DOHH2 (cell line): ENCODE data around the gene LYRM4.

Source experiments
- EZH2phosphoT487 ChIP-seq: fragments of 200-600 bp; sonication (generic); IDR thresholded peaks from 2 replicates; pipeline ENCODE4 v1.6.1; 2017; ENCODE audit warnings: borderline replicate concordance, mild to moderate bottlenecking, antibody characterized with exemption, low read length, moderate library complexity, mixed read lengths
- TF ChIP-seq, protein P1 (sequence below): fragments of 200-600 bp; sonication (generic); IDR thresholded peaks from one replicate; pipeline ENCODE4 v1.5.1; 2014; ENCODE audit warnings: antibody characterized with exemption, mild to moderate bottlenecking, low read depth, low read length; ENCODE audit not compliant: poor library complexity, severe bottlenecking

DNA sequence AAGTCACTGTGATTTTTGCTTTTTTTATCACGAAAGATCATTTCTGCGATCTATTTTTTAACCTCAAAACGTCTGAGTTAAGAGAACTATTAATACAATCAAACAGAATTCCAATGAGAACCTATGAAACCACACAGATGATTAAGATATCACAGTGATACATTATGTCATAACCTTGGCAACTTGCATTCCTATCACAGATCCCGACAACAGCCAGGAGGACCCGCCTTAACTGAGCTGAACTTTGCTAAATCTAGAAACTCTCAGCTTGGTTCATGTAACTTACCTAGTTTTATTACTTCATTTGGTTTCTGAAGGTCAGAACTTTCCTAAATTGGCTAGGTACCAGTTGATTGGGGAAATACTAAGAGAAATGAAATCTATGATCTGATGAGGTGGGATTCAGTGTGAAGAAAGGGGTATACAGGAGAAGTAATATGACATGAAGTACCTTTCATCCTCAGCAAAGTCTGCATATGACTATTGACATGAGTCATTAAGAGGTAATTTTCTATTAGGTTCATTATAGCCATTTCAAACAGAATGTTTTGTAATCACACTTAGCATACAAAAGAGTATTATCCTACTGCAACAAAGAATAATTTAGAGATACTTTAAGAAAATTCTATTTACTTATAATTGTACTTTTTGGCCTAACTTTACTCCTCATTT, 11.2 kb downstream of the LYRM4 start:
- TF ChIP-seq, protein P1, sequence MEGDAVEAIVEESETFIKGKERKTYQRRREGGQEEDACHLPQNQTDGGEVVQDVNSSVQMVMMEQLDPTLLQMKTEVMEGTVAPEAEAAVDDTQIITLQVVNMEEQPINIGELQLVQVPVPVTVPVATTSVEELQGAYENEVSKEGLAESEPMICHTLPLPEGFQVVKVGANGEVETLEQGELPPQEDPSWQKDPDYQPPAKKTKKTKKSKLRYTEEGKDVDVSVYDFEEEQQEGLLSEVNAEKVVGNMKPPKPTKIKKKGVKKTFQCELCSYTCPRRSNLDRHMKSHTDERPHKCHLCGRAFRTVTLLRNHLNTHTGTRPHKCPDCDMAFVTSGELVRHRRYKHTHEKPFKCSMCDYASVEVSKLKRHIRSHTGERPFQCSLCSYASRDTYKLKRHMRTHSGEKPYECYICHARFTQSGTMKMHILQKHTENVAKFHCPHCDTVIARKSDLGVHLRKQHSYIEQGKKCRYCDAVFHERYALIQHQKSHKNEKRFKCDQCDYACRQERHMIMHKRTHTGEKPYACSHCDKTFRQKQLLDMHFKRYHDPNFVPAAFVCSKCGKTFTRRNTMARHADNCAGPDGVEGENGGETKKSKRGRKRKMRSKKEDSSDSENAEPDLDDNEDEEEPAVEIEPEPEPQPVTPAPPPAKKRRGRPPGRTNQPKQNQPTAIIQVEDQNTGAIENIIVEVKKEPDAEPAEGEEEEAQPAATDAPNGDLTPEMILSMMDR = no peak
- no peak for TF ChIP-seq EZH2phosphoT487
